NCI-H2107 (cell line): ENCODE measurements around the gene TRAF7.

Source experiments
- DNase-seq: peaks from one replicate; lab custom pipeline; 2025; lab: John Stamatoyannopoulos, UW

TRAF7 gene

GRCh38 chr16:2216330-2216729 is 60.7 kb downstream of the TRAF7 start:
- DNase-seq, result no peak

- DNase-seq, result peak; percentile 96
These were observed 67.8 kb downstream of the TRAF7 start, which contains the start of gene E4F1 for GRCh38 chr16:2223221-2223941. E4F1 (plus strand) TSS chr16:2223591; CDS start chr16:2223614, 23 bp downstream.

GRCh38 chr16:2223942-2224486 is 68.4 kb downstream of the TRAF7 start:
- DNase-seq, result no peak

- DNase-seq, result no peak
These were observed 70.7 kb downstream of the TRAF7 start for GRCh38 chr16:2226245-2226793.

GRCh38 chr16:2226918-2227317 is 71.3 kb downstream of the TRAF7 start:
- DNase-seq, result no peak
